H1 (cell line): ENCODE measurements around the gene MYL6. TPM values are rescaled to one million over a fixed set of nuclear protein-coding genes. Genes with fewer than 3 reads are reported as not detected.

Experiments
- CTCF ChIA-PET: fragments of 300-600 bp; sonication (Branson Sonifier 250); formaldehyde crosslinking; loops from one replicate; lab custom pipeline; 2021; ENCODE audit not compliant: partially characterized antibody; lab: Charles Lee
- POLR2A ChIA-PET: fragments of 300-600 bp; sonication (Branson Sonifier 250); formaldehyde crosslinking; loops from one replicate; lab custom pipeline; 2021; ENCODE audit warnings: inconsistent platforms; ENCODE audit not compliant: partially characterized antibody; lab: Charles Lee
- DNase-seq, 2 experiments: peaks; one replicate each; pipeline versions ENCODE4 v3.0.0 to v3.0.0-alpha.2; 2010 to 2022; ENCODE audit warnings: low spot score in 2 of 2, low read depth in 1 of 2, mixed read lengths in 1 of 2
- FAIRE-seq: peaks from 2 replicates; lab custom pipeline; 2011; peaks lifted over from hg19 to GRCh38; lab: Jason Lieb, UNC
- H2AFZ ChIP-seq: 2 replicates; pipeline ENCODE4 v1.8.1; 2012; ENCODE audit warnings: low read length, inconsistent platforms
- H2AK5ac ChIP-seq: 2 replicates; pipeline ENCODE4 v1.6.1; 2013; ENCODE audit warnings: low read depth, low read length
- H2BK120ac ChIP-seq: replicated peaks from 2 replicates; pipeline ENCODE3; 2013; ENCODE audit warnings: low read depth, low read length, inconsistent platforms
- H2BK12ac ChIP-seq: 2 replicates; pipeline ENCODE4 v1.6.1; 2013; ENCODE audit warnings: low read depth, low read length
- H2BK15ac ChIP-seq: 2 replicates; pipeline ENCODE4 v1.6.1; 2013; ENCODE audit warnings: low read length
- H2BK20ac ChIP-seq: 2 replicates; pipeline ENCODE4 v1.6.1; 2013; ENCODE audit warnings: low read length
- H2BK5ac ChIP-seq: 2 replicates; pipeline ENCODE4 v1.6.1; 2013; ENCODE audit warnings: low read depth, low read length
- H3K14ac ChIP-seq: 2 replicates; pipeline ENCODE4 v1.6.1; 2013; ENCODE audit warnings: inconsistent platforms; ENCODE audit not compliant: insufficient read length
- H3K18ac ChIP-seq: 2 replicates; pipeline ENCODE4 v1.6.1; 2013; ENCODE audit warnings: low read length; ENCODE audit errors: extremely low read depth
- H3K23ac ChIP-seq: 2 replicates; pipeline ENCODE4 v1.6.1; 2013; ENCODE audit warnings: inconsistent platforms; ENCODE audit not compliant: insufficient read length
- H3K23me2 ChIP-seq: 2 replicates; pipeline ENCODE4 v1.6.1; 2013; ENCODE audit warnings: low read depth, low read length
- H3K27ac ChIP-seq: 2 replicates; pipeline ENCODE4 v1.6.1; 2011; ENCODE audit warnings: low read depth, low read length, inconsistent platforms
- H3K27me3 ChIP-seq, 4 experiments: replicated peaks in 1 of 4; 1 replicate in 1 of 4; 2 replicates in 3 of 4; pipeline versions ENCODE4 v1.6.1 to v1.8.1; 2011 to 2013; ENCODE audit warnings: low read length in 3 of 4, mild to moderate bottlenecking in 3 of 4, inconsistent platforms in 2 of 4, mixed read lengths in 2 of 4, moderate library complexity in 1 of 4; ENCODE audit not compliant: control insufficient read depth in 3 of 4, insufficient read depth in 3 of 4; ENCODE audit errors: extremely low read depth in 1 of 4
- H3K36me3 ChIP-seq, 4 experiments: 2 replicates each; pipeline versions ENCODE4 v1.6.1 to v1.8.1; 2011 to 2013; ENCODE audit warnings: mild to moderate bottlenecking in 4 of 4, low read length in 3 of 4, moderate library complexity in 2 of 4, control low read depth in 1 of 4, inconsistent platforms in 1 of 4; ENCODE audit not compliant: insufficient read depth in 4 of 4, control insufficient read depth in 2 of 4
- H3K4ac ChIP-seq: replicated peaks from 2 replicates; pipeline ENCODE3; 2013; ENCODE audit warnings: low read length, low read depth, mixed read lengths, inconsistent platforms; ENCODE audit not compliant: insufficient read length
- H3K4me1 ChIP-seq, 4 experiments: replicated peaks in 1 of 4; 1 replicate in 1 of 4; 2 replicates in 3 of 4; pipeline versions ENCODE4 v1.6.1 to v1.8.1; 2011 to 2013; ENCODE audit warnings: low read length in 3 of 4, inconsistent platforms in 2 of 4, mixed read lengths in 1 of 4; ENCODE audit not compliant: insufficient read depth in 4 of 4, control insufficient read depth in 3 of 4
- H3K4me2 ChIP-seq, 2 experiments: 2 replicates each; pipeline versions ENCODE4 v1.6.1 to v1.8.1; 2011 to 2013; ENCODE audit warnings: low read depth in 2 of 2, low read length in 2 of 2, control low read depth in 1 of 2, inconsistent platforms in 1 of 2, mild to moderate bottlenecking in 1 of 2; ENCODE audit not compliant: insufficient read depth in 1 of 2
- H3K4me3 ChIP-seq, 4 experiments: fragments of 200-600, 300-600 bp in 1 of 4; sonication (generic), shearing (Covaris generic), sonication (Bioruptor Twin) in 1 of 4; 2 replicates each; pipeline versions ENCODE4 v1.5.1 to v1.8.1; 2011 to 2016; ENCODE audit warnings: low read length in 4 of 4, low read depth in 3 of 4, control low read depth in 2 of 4, inconsistent platforms in 2 of 4, mild to moderate bottlenecking in 2 of 4, mixed read lengths in 1 of 4, moderate library complexity in 1 of 4; ENCODE audit not compliant: insufficient read depth in 2 of 4; ENCODE audit errors: extremely low read depth in 1 of 4
- H3K56ac ChIP-seq: replicated peaks from 2 replicates; pipeline ENCODE3; 2013; ENCODE audit warnings: low read depth, mild to moderate bottlenecking, mixed read lengths, low read length, inconsistent platforms; ENCODE audit not compliant: insufficient read length
- H3K79me1 ChIP-seq: 2 replicates; pipeline ENCODE4 v1.6.1; 2013; ENCODE audit warnings: low read depth, low read length, control low read depth
- H3K79me2 ChIP-seq, 2 experiments: 2 replicates each; pipeline versions ENCODE4 v1.6.1 to v1.8.1; 2012 to 2013; ENCODE audit warnings: low read length in 2 of 2, mild to moderate bottlenecking in 2 of 2, inconsistent platforms in 1 of 2; ENCODE audit not compliant: insufficient read depth in 2 of 2, control insufficient read depth in 1 of 2
- H3K9ac ChIP-seq, 4 experiments: replicated peaks in 1 of 4; 1 replicate in 1 of 4; 2 replicates in 3 of 4; pipeline versions ENCODE4 v1.6.1 to v1.8.1; 2011 to 2013; ENCODE audit warnings: low read depth in 3 of 4, low read length in 3 of 4, control low read depth in 2 of 4, mild to moderate bottlenecking in 2 of 4, moderate library complexity in 2 of 4, inconsistent platforms in 1 of 4; ENCODE audit errors: extremely low read depth in 1 of 4
- H3K9me3 ChIP-seq, 2 experiments: 2 replicates each; pipeline versions ENCODE4 v1.6.1 to v1.8.1; 2012 to 2013; ENCODE audit warnings: mild to moderate bottlenecking in 2 of 2, moderate library complexity in 2 of 2, control low read depth in 1 of 2, inconsistent platforms in 1 of 2, low read depth in 1 of 2, low read length in 1 of 2, mixed read lengths in 1 of 2; ENCODE audit not compliant: insufficient read depth in 2 of 2
- H4K20me1 ChIP-seq, 2 experiments: replicated peaks in 1 of 2; 2 replicates each; pipeline versions ENCODE3 to v1.8.1; 2011 to 2013; ENCODE audit warnings: inconsistent platforms in 2 of 2, low read length in 2 of 2, mild to moderate bottlenecking in 1 of 2; ENCODE audit not compliant: insufficient read depth in 2 of 2, control insufficient read depth in 1 of 2
- H4K5ac ChIP-seq: 2 replicates; pipeline ENCODE4 v1.6.1; 2013; ENCODE audit warnings: low read length, low read depth, mixed read lengths, inconsistent platforms; ENCODE audit not compliant: insufficient read length
- H4K8ac ChIP-seq: 2 replicates; pipeline ENCODE4 v1.8.0; 2013; ENCODE audit warnings: mild to moderate bottlenecking, moderate library complexity, low read length, inconsistent platforms; ENCODE audit not compliant: insufficient read depth; ENCODE audit errors: extremely low read depth
- H4K91ac ChIP-seq: replicated peaks from 2 replicates; pipeline ENCODE3; 2013; ENCODE audit warnings: low read length, mixed read lengths, inconsistent platforms; ENCODE audit not compliant: insufficient read length
- CBX5 ChIP-seq: fragments of 300-800, 300-1000 bp; sonication (generic); IDR thresholded peaks from 2 replicates; pipeline ENCODE4 v1.7.1; 2016; ENCODE audit warnings: antibody characterized with exemption, low read length, low read depth
- CBX8 ChIP-seq: fragments of 300-800, 300-1000 bp; sonication (generic); IDR thresholded peaks from 2 replicates; pipeline ENCODE4 v1.7.1; 2016; ENCODE audit warnings: low read depth, low read length, borderline replicate concordance
- KDM1A ChIP-seq: fragments of 200-600, 300-600 bp; sonication (generic); IDR thresholded peaks from 2 replicates; pipeline ENCODE4 v1.7.1; 2016; ENCODE audit warnings: mild to moderate bottlenecking, low read length, borderline replicate concordance
- KDM5A ChIP-seq: fragments of 200-600 bp; IDR thresholded peaks from 2 replicates; pipeline ENCODE4 v1.7.1; 2012; ENCODE audit warnings: mild to moderate bottlenecking, low read length, inconsistent platforms, mixed read lengths
- POU5F1 ChIP-seq: IDR thresholded peaks from 2 replicates; pipeline ENCODE4 v1.6.1; 2011; ENCODE audit warnings: low read depth, mild to moderate bottlenecking, low read length, moderate library complexity
- TAF1 ChIP-seq: IDR thresholded peaks from 2 replicates; pipeline ENCODE4 v1.6.1; 2011; ENCODE audit warnings: mild to moderate bottlenecking, low read depth, low read length
- WGBS, 2 experiments: shearing (Covaris generic) in 1 of 2; methylation state at CpG; one replicate each; pipeline versions ENCODE4 v1.1.6 to v1.1.7; 2013 to 2015; ENCODE audit warnings: low lambda C conversion rate in 2 of 2, mixed read lengths in 2 of 2, inconsistent platforms in 1 of 2, low coverage in 1 of 2, missing lambda C conversion rate in 1 of 2; ENCODE audit not compliant: insufficient replicate concordance in 2 of 2, insufficient coverage in 1 of 2, insufficient read length in 1 of 2; ENCODE audit errors: extremely low coverage in 1 of 2, missing lambda C conversion rate in 1 of 2; 5-methylcytosine and 5-hydroxymethylcytosine counted together
- polyA plus RNA-seq, 7 experiments: library from polyadenylated mRNA; depleted of rRNA in 3 of 7; stranded (reverse) in 5 of 7; unstranded in 2 of 7; fragments of >200 nt in 5 of 7; fragments of 200-250 nt in 2 of 7; gene quantifications; 1 replicate in 5 of 7; 2 replicates in 1 of 7; 4 replicates in 1 of 7; pipeline versions ENCODE4 v1.2.1 to v1.2.3, GENCODE V29; 2011 to 2013; ENCODE audit warnings: missing spikeins in 2 of 7, mixed read lengths in 2 of 7
- total RNA-seq: library from RNA; stranded (reverse); fragmentation: NEBNext Ultra II Directional; extraction: Animal tissue kit (Norgen Biotek cat#: 25700); gene quantifications from 2 replicates; pipeline ENCODE4 v1.2.1, GENCODE V29; 2021

The MYL6 gene
- total and polyA plus RNA-seq, 2 of the 8 experiments (the other 6 are each of a cell fraction or from before 2014, with no cell fraction given), result 1,130 to 2,279 TPM

GRCh38 chr12:56202838-56203237, 44.7 kb downstream of the MYL6 start:
- Histone ChIP-seq H3K27ac (no peak overlapping the region), H2AK5ac (no peak overlapping the region), H3K9ac (no peak overlapping the region), H2BK120ac (no peak overlapping the region), H3K27me3 (no peaks in the 10 kb centered on the region), H3K4me1 (no peaks in the 10 kb centered on the region), H2AFZ (no peak overlapping the region), H3K23me2 (no peaks in the 10 kb centered on the region), H3K56ac (no peak overlapping the region), H4K91ac (no peak overlapping the region), H3K18ac (no peak overlapping the region), H3K9me3 (no peaks in the 10 kb centered on the region), H2BK12ac (no peak overlapping the region), H3K36me3 (peaks cover 11 to 31% (median 21%) of the 10 kb centered on the region in 4 experiments), H4K20me1 (no peaks in the 10 kb centered on the region), H2BK20ac (no peak overlapping the region), H3K4me2 (no peak overlapping the region), H4K8ac (no peak overlapping the region), H3K79me1 (no peaks in the 10 kb centered on the region), H2BK5ac (no peak overlapping the region), H3K4ac (no peak overlapping the region), H3K79me2 (no peaks in the 10 kb centered on the region), H4K5ac (no peak overlapping the region), H3K4me3 (no peak overlapping the region), H3K23ac (no peak overlapping the region), H2BK15ac (no peak overlapping the region), H3K14ac (no peak overlapping the region)
- DNase-seq (no peak), FAIRE-seq (no peak)
- ChIA-PET POLR2A (interaction anchor here (1.0 to 17.4 kb wide), 9 partner anchors 10 to 86 kb away, joined by 3 to 203 read pairs (median 8); partner anchors contain the start of genes ANKRD52, RNF41 and SMARCC2), CTCF (interaction anchor here (0.6 to 12.3 kb wide), 6 partner anchors 7 to 124 kb away, joined by 3 to 111 read pairs (median 8); partner anchors contain the start of genes ANKRD52, RNF41 and SMARCC2)
- 95% methylated on average over 2 of the region's 2 CpGs; no CpG with 5 or more reads in 1 of the 2 experiments for WGBS, 2 experiments
- no peak for TF ChIP-seq CBX5
- no peak for TF ChIP-seq KDM1A
- TF ChIP-seq KDM5A, result no peak
- no peak for TF ChIP-seq POU5F1
- no peak for TF ChIP-seq TAF1
- TF ChIP-seq CBX8, result no peak
